H1 (cell line): ENCODE measurements around the gene UHRF2. TPM values are rescaled to one million over a fixed set of nuclear protein-coding genes. Genes with fewer than 3 reads are reported as not detected.

ENCODE experiments used
- ASH2L ChIP-seq: fragments of 200-600, 300-600 bp; sonication (generic); IDR thresholded peaks from one replicate; pipeline ENCODE4 v1.7.1; 2017; ENCODE audit warnings: low read length
- BACH1 ChIP-seq: IDR thresholded peaks from 2 replicates; pipeline ENCODE4 v1.6.1; 2012; ENCODE audit warnings: low read length, improper control_type of control experiment
- CREB1 ChIP-seq: IDR thresholded peaks from 2 replicates; pipeline ENCODE4 v1.6.1; 2012; ENCODE audit warnings: inconsistent platforms
- SAP30 ChIP-seq: fragments of 300-600 bp; sonication (generic); IDR thresholded peaks from 2 replicates; pipeline ENCODE4 v1.7.1; 2012; ENCODE audit warnings: low read length, moderate library complexity, mild to moderate bottlenecking, inconsistent platforms; ENCODE audit not compliant: insufficient read depth, insufficient replicate concordance
- SIRT6 ChIP-seq: IDR thresholded peaks from one replicate; pipeline ENCODE4 v1.7.1; 2012; ENCODE audit warnings: low read length, inconsistent platforms
- SRF ChIP-seq: IDR thresholded peaks from 2 replicates; pipeline ENCODE4 v1.6.1; 2011; ENCODE audit warnings: mild to moderate bottlenecking, low read depth, low read length, moderate library complexity
- polyA plus RNA-seq, 7 experiments: library from polyadenylated mRNA; depleted of rRNA in 3 of 7; stranded (reverse) in 5 of 7; unstranded in 2 of 7; fragments of >200 nt in 5 of 7; fragments of 200-250 nt in 2 of 7; gene quantifications; 1 replicate in 5 of 7; 2 replicates in 1 of 7; 4 replicates in 1 of 7; pipeline versions ENCODE4 v1.2.1 to v1.2.3, GENCODE V29; 2011 to 2013; ENCODE audit warnings: missing spikeins in 2 of 7, mixed read lengths in 2 of 7
- total RNA-seq: library from RNA; stranded (reverse); fragmentation: NEBNext Ultra II Directional; extraction: Animal tissue kit (Norgen Biotek cat#: 25700); gene quantifications from 2 replicates; pipeline ENCODE4 v1.2.1, GENCODE V29; 2021
- TF ChIP-seq, protein P1 (sequence below): fragments of 300-600 bp; sonication (generic); IDR thresholded peaks from 2 replicates; pipeline ENCODE4 v1.7.1; 2012; ENCODE audit warnings: low read length, moderate library complexity, mild to moderate bottlenecking, inconsistent platforms; ENCODE audit not compliant: insufficient replicate concordance
- TF ChIP-seq, protein P2 (sequence below): IDR thresholded peaks from 2 replicates; pipeline ENCODE4 v1.6.1; 2011; ENCODE audit warnings: low read depth, mild to moderate bottlenecking, low read length; ENCODE audit not compliant: insufficient read depth

UHRF2 gene
- total and polyA plus RNA-seq, 2 of the 8 experiments (the other 6 are each of a cell fraction or from before 2014, with no cell fraction given) = 31.8 to 48.0 TPM

DNA sequence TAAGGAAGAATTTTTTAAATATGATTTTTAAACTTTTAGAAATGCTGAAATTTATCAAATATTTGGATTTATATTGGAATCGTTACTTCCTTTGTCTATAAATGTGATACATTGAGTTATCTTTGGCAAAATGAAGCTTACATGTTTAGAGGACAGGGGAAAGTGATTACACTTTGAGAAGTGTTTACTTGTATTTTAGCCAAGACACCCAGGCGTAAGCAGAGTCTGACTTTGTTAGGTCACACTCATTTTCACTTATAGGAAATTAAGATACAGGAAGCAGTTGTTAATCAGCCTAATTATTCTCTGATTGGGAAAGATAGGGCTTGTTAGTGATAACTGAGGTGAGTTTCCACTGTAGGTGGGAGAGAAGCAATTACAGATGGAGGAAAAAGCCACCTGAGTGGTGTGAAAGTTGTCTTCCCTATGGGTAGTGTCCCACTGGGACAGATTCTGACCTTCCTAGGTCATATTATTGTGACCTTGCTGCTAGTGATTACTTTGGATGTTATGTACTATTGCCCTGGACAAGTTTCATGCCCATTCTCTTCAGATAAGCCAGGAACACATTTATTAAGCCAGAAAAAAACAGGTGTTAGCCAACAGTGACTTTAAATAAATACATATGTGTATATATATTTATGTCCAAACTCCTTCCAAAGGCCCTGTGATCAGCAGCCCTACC is 88.7 kb downstream of the UHRF2 start (continued):
- TF ChIP-seq, protein P1, sequence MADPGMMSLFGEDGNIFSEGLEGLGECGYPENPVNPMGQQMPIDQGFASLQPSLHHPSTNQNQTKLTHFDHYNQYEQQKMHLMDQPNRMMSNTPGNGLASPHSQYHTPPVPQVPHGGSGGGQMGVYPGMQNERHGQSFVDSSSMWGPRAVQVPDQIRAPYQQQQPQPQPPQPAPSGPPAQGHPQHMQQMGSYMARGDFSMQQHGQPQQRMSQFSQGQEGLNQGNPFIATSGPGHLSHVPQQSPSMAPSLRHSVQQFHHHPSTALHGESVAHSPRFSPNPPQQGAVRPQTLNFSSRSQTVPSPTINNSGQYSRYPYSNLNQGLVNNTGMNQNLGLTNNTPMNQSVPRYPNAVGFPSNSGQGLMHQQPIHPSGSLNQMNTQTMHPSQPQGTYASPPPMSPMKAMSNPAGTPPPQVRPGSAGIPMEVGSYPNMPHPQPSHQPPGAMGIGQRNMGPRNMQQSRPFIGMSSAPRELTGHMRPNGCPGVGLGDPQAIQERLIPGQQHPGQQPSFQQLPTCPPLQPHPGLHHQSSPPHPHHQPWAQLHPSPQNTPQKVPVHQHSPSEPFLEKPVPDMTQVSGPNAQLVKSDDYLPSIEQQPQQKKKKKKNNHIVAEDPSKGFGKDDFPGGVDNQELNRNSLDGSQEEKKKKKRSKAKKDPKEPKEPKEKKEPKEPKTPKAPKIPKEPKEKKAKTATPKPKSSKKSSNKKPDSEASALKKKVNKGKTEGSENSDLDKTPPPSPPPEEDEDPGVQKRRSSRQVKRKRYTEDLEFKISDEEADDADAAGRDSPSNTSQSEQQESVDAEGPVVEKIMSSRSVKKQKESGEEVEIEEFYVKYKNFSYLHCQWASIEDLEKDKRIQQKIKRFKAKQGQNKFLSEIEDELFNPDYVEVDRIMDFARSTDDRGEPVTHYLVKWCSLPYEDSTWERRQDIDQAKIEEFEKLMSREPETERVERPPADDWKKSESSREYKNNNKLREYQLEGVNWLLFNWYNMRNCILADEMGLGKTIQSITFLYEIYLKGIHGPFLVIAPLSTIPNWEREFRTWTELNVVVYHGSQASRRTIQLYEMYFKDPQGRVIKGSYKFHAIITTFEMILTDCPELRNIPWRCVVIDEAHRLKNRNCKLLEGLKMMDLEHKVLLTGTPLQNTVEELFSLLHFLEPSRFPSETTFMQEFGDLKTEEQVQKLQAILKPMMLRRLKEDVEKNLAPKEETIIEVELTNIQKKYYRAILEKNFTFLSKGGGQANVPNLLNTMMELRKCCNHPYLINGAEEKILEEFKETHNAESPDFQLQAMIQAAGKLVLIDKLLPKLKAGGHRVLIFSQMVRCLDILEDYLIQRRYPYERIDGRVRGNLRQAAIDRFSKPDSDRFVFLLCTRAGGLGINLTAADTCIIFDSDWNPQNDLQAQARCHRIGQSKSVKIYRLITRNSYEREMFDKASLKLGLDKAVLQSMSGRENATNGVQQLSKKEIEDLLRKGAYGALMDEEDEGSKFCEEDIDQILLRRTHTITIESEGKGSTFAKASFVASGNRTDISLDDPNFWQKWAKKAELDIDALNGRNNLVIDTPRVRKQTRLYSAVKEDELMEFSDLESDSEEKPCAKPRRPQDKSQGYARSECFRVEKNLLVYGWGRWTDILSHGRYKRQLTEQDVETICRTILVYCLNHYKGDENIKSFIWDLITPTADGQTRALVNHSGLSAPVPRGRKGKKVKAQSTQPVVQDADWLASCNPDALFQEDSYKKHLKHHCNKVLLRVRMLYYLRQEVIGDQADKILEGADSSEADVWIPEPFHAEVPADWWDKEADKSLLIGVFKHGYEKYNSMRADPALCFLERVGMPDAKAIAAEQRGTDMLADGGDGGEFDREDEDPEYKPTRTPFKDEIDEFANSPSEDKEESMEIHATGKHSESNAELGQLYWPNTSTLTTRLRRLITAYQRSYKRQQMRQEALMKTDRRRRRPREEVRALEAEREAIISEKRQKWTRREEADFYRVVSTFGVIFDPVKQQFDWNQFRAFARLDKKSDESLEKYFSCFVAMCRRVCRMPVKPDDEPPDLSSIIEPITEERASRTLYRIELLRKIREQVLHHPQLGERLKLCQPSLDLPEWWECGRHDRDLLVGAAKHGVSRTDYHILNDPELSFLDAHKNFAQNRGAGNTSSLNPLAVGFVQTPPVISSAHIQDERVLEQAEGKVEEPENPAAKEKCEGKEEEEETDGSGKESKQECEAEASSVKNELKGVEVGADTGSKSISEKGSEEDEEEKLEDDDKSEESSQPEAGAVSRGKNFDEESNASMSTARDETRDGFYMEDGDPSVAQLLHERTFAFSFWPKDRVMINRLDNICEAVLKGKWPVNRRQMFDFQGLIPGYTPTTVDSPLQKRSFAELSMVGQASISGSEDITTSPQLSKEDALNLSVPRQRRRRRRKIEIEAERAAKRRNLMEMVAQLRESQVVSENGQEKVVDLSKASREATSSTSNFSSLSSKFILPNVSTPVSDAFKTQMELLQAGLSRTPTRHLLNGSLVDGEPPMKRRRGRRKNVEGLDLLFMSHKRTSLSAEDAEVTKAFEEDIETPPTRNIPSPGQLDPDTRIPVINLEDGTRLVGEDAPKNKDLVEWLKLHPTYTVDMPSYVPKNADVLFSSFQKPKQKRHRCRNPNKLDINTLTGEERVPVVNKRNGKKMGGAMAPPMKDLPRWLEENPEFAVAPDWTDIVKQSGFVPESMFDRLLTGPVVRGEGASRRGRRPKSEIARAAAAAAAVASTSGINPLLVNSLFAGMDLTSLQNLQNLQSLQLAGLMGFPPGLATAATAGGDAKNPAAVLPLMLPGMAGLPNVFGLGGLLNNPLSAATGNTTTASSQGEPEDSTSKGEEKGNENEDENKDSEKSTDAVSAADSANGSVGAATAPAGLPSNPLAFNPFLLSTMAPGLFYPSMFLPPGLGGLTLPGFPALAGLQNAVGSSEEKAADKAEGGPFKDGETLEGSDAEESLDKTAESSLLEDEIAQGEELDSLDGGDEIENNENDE = no peak
- TF ChIP-seq CREB1 = no peak
- TF ChIP-seq SRF = no peak
- no peak for TF ChIP-seq SIRT6
- TF ChIP-seq BACH1 = no peak
- TF ChIP-seq, protein P2, sequence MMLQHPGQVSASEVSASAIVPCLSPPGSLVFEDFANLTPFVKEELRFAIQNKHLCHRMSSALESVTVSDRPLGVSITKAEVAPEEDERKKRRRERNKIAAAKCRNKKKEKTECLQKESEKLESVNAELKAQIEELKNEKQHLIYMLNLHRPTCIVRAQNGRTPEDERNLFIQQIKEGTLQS = no peak
- no peak for TF ChIP-seq SAP30
- TF ChIP-seq ASH2L = no peak
- TF ChIP-seq, all 59 proteins: peak for 0
